Esophagus squamous epithelium (tissue), 5 donors: ENCODE measurements around the gene EPB41L4B. TPM values are rescaled to one million over a fixed set of nuclear protein-coding genes. Genes with fewer than 3 reads are reported as not detected.

Experiments
- DNase-seq: peaks from one replicate; lab custom pipeline; 2025; lab: John Stamatoyannopoulos, UW
- H3K27ac ChIP-seq, 4 donors: fragments of 200-600 bp; sonication (generic); one replicate each; pipeline ENCODE4 v1.5.1; 2016 to 2019; ENCODE audit warnings: mild to moderate bottlenecking in 1 of 4
- H3K27me3 ChIP-seq, 4 donors: fragments of 200-600 bp; sonication (generic); 1 replicate in 3 of 4; 2 replicates in 1 of 4; pipeline versions ENCODE4 v1.5.1 to v1.6.0; 2017 to 2021; ENCODE audit warnings: antibody characterized with exemption in 1 of 4
- H3K36me3 ChIP-seq, 3 donors: fragments of 200-600 bp; sonication (generic); one replicate each; pipeline ENCODE4 v1.5.1; 2016 to 2019
- H3K4me1 ChIP-seq, 3 donors: fragments of 200-600 bp; sonication (generic); one replicate each; pipeline ENCODE4 v1.5.1; 2017 to 2019
- H3K4me3 ChIP-seq, 4 donors: fragments of 200-600 bp; sonication (generic); 1 replicate in 3 of 4; 2 replicates in 1 of 4; pipeline ENCODE4 v1.5.1; 2016 to 2019; ENCODE audit warnings: mild to moderate bottlenecking in 2 of 4, moderate library complexity in 1 of 4
- H3K9me3 ChIP-seq, 3 donors: fragments of 200-600 bp; sonication (generic); one replicate each; pipeline ENCODE4 v1.5.1; 2016 to 2019
- POLR2A ChIP-seq, 4 donors: fragments of 450-650 bp; IDR thresholded peaks; one replicate each; pipeline ENCODE4 v1.6.1; 2017; ENCODE audit warnings: antibody characterized with exemption in 4 of 4, mild to moderate bottlenecking in 4 of 4, moderate library complexity in 3 of 4
- WGBS, 2 donors: methylation state at CpG; one replicate each; pipeline ENCODE4 v1.1.5; 2018; 5-methylcytosine and 5-hydroxymethylcytosine counted together
- intact Hi-C: fragments of 100-400 bp; cut with DNase I; formaldehyde crosslinking; loops from one replicate; pipeline ENCODE4 v1.15.0; 2022
- total RNA-seq, 4 donors: library from RNA; depleted of rRNA; stranded (reverse); fragments of >200 nt; gene quantifications; one replicate each; pipeline ENCODE4 v1.1.0, GENCODE V29; 2016
- TF ChIP-seq, protein P1 (sequence below), 6 experiments: fragments of 450-650 bp in 4 of 6; fragments of 200-600 bp in 2 of 6; sonication (generic) in 2 of 6; IDR thresholded peaks; one replicate each; pipeline ENCODE4 v1.5.1; 2016 to 2019; ENCODE audit warnings: antibody characterized with exemption in 6 of 6, mild to moderate bottlenecking in 4 of 6, moderate library complexity in 4 of 6
- donor health status: DM: yes; HTN: yes; CAD: no.

EPB41L4B gene
- total RNA-seq, 4 donors from 2014 or later: 0.45 to 3.8 (median 1.8) TPM

- Histone ChIP-seq H3K4me1 (no peaks in the 10 kb centered on the region), H3K9me3 (no peaks in the 10 kb centered on the region), H3K4me3 (no peak overlapping the region), H3K27ac (no peak overlapping the region), H3K27me3 (peaks cover 0 to 13% (median 0%) of the 10 kb centered on the region in 4 donors), H3K36me3 (no peaks in the 10 kb centered on the region)
- DNase-seq: no peak
- WGBS, 2 donors: 94 to 97% methylated on average over 2 of the region's 2 CpGs
- TF ChIP-seq, protein P1, sequence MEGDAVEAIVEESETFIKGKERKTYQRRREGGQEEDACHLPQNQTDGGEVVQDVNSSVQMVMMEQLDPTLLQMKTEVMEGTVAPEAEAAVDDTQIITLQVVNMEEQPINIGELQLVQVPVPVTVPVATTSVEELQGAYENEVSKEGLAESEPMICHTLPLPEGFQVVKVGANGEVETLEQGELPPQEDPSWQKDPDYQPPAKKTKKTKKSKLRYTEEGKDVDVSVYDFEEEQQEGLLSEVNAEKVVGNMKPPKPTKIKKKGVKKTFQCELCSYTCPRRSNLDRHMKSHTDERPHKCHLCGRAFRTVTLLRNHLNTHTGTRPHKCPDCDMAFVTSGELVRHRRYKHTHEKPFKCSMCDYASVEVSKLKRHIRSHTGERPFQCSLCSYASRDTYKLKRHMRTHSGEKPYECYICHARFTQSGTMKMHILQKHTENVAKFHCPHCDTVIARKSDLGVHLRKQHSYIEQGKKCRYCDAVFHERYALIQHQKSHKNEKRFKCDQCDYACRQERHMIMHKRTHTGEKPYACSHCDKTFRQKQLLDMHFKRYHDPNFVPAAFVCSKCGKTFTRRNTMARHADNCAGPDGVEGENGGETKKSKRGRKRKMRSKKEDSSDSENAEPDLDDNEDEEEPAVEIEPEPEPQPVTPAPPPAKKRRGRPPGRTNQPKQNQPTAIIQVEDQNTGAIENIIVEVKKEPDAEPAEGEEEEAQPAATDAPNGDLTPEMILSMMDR (IDR thresholded peaks at IDR 0.05): no peak
- no peak for TF ChIP-seq POLR2A (IDR thresholded peaks at IDR 0.05)
- intact Hi-C loops: no loop called here
These were observed 114.2 kb downstream of the EPB41L4B start for GRCh38 chr9:109206670-109207069.

DNA sequence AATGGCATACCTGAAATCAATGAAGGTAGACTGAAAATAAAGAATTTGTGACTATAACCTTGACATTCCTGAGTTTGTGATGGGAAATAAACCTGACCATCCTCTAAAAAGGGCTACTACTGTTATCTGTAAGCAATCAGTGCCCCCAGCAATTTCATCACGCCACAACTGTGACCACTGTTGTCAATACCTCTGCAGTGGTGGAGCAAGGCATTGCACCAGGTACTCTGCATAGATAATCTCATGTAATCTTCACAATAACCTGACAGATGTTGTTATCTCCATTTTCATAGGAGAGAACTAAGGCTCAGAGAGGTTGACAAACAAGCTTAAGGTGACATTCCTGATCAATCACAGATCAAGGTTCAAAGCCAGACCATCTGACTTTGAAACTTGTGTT lies 115.3 kb downstream of the EPB41L4B start:
- WGBS, 2 donors: 78 to 83% methylated on average over 1 of the region's 1 CpG
- Histone ChIP-seq H3K36me3 (no peaks in the 10 kb centered on the region), H3K27ac (no peak overlapping the region), H3K4me1 (no peaks in the 10 kb centered on the region), H3K4me3 (no peak overlapping the region), H3K9me3 (no peaks in the 10 kb centered on the region), H3K27me3 (peaks cover 0 to 13% (median 0%) of the 10 kb centered on the region in 4 donors)
- no peak for DNase-seq
- TF ChIP-seq POLR2A (IDR thresholded peaks at IDR 0.05): no peak
- TF ChIP-seq, protein P1 (IDR thresholded peaks at IDR 0.05): no peak
- intact Hi-C loops: no loop called here

- Histone ChIP-seq H3K27ac (no peak overlapping the region), H3K4me1 (no peaks in the 10 kb centered on the region), H3K9me3 (no peaks in the 10 kb centered on the region), H3K36me3 (no peaks in the 10 kb centered on the region), H3K4me3 (no peak overlapping the region), H3K27me3 (peaks cover 0 to 13% (median 0%) of the 10 kb centered on the region in 4 donors)
- WGBS, 2 donors: 27 to 63% methylated on average over 4 of the region's 4 CpGs
- TF ChIP-seq POLR2A (IDR thresholded peaks at IDR 0.05): no peak
- TF ChIP-seq, protein P1 (IDR thresholded peaks at IDR 0.05): no peak
- intact Hi-C loops: no loop called here
- DNase-seq: no peak
These were observed 117.0 kb downstream of the EPB41L4B start for GRCh38 chr9:109203761-109204360.

DNA sequence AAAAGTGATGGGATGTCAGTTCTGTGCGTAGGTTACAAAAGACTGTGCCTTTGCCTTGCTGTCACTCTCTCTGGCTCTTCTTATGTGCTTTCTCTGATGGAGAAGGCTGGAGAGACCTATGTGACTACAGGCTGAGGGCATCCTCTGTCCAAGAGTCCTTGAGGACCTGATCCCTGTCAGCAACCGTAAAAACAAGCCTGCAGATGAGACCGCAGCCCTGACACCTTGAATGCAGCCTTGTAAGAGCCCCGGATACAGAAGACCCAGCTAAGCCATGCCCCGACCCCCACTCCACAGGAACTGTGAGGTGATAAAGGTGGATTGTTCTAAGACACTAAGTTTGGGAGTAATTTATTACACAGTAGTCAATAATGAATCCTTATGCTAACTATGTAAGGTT lies 121.2 kb downstream of the EPB41L4B start:
- Histone ChIP-seq H3K9me3 (no peaks in the 10 kb centered on the region), H3K27ac (no peak overlapping the region), H3K36me3 (no peaks in the 10 kb centered on the region), H3K4me1 (no peaks in the 10 kb centered on the region), H3K27me3 (peaks cover 0 to 7% (median 0%) of the 10 kb centered on the region in 4 donors), H3K4me3 (no peak overlapping the region)
- intact Hi-C loops: no loop called here
- TF ChIP-seq, protein P1 (IDR thresholded peaks at IDR 0.05): no peak
- no peak for TF ChIP-seq POLR2A (IDR thresholded peaks at IDR 0.05)
- DNase-seq: no peak
- WGBS, 2 donors: 66 to 80% methylated on average over 2 to 4 of the region's 5 CpGs

GRCh38 chr9:109198736-109199382 lies 122.0 kb downstream of the EPB41L4B start:
- H3K4me3 ChIP-seq: no peak overlapping the region
- WGBS, 2 donors: 57 to 67% methylated on average over 6 of the region's 6 CpGs
- no peak for DNase-seq
- H3K27ac ChIP-seq: no peak overlapping the region
- intact Hi-C loops: no loop called here
- no peaks in the 10 kb centered on the region for H3K4me1 ChIP-seq
- peaks cover 0 to 7% (median 0%) of the 10 kb centered on the region in 4 donors for H3K27me3 ChIP-seq
- H3K36me3 ChIP-seq: no peaks in the 10 kb centered on the region
- H3K9me3 ChIP-seq: no peaks in the 10 kb centered on the region
- TF ChIP-seq, protein P1 (IDR thresholded peaks at IDR 0.05): peak in 1 of 6 experiments; percentile 15
- TF ChIP-seq POLR2A (IDR thresholded peaks at IDR 0.05): no peak
